ENCODE results near the gene FADS2. TPM values are rescaled to one million over a fixed set of nuclear protein-coding genes. Genes with fewer than 3 reads are reported as not detected.
A peak's percentile ranks its signal among the peaks of the same experiment; 100 is the strongest.

FADS2 gene
- total RNA-seq, 1 experiment from 2014 or later: 36.3 TPM

DNA sequence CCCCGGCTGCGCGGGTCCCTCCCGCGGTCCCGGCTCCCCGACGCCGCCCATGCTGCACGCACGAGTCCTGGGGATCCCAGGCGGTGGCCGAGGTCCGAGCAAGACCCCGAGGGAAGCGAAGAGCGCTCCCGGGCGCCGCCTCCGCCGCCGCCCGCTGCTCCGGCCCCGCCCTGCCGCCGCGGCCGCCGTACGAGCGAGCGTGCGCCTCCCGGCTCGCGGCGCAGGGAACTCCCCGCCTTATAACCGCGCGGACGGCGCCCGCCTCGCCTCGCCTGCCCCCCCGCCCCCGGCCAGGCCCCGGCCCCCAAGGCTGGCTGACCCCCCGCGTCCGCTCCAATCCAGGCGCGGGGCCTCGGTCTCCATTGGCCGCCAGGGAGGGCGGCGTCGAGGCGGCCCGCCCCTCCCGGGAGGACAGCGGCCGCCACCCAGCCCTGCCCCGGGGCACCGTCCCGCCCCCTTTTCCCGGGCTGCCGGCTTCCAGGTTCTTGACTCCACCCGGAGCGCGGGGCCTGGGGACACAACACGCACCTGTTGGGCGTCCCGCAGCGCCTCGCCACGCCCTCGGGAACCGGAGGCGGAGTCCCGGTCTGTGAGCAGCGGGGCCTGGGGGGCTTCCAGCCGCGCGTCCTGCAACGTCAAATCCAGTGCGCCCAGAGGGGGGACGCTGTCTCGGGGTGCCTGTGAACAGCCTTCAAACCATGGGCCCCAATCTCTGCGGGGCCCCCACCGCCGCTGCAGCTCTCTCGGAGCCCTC, 63.4 kb downstream of the FADS2 start, which contains the start of gene FADS3:
Gene FADS3, minus strand, starts transcription at position 215 of the 754 bp plus-strand sequence. Its CDS starts 164 bp downstream, at position 51.
- Mint-ChIP-seq H3K4me3 (ENCODE audit: unreplicated experiment) (peak within 1 kb of the TSS; percentile 91), H3K27me3 (ENCODE audit: insufficient read depth, unreplicated experiment) (no peaks in the 10 kb centered on the region), H3K27ac (ENCODE audit: unreplicated experiment) (peak within 1 kb of the TSS; percentile 64), H3K9me3 (ENCODE audit: unreplicated experiment) (no peaks in the 10 kb centered on the region), H3K4me1 (ENCODE audit: low read depth, unreplicated experiment) (no peaks in the 10 kb centered on the region), H3K36me3 (ENCODE audit: insufficient read depth, unreplicated experiment) (peaks cover 5% of the 10 kb centered on the region)
- Histone ChIP-seq H3K4me1 (peaks cover 8% of the 10 kb centered on the region), H3K4me3 (ENCODE audit: low read depth, low read length) (peak within 1 kb of the TSS; percentile 90), H3K9me3 (no peaks in the 10 kb centered on the region), H3K36me3 (ENCODE audit: control insufficient read depth, insufficient read depth, low read length) (no peaks in the 10 kb centered on the region), H3K27me3 (replicated peaks; ENCODE audit: control insufficient read depth, insufficient read depth, low read length) (no peaks in the 10 kb centered on the region)
- no TSS peak for BruUV-seq (replicated peaks)
- ChIA-PET CTCF (interaction anchor here (0.5 to 1.0 kb wide), 4 partner anchors 7 to 191 kb away, joined by 3 to 5 read pairs (median 3); no protein-coding TSS in a partner anchor), POLR2A (no interaction called here)
- TF ChIP-seq, protein P1, sequence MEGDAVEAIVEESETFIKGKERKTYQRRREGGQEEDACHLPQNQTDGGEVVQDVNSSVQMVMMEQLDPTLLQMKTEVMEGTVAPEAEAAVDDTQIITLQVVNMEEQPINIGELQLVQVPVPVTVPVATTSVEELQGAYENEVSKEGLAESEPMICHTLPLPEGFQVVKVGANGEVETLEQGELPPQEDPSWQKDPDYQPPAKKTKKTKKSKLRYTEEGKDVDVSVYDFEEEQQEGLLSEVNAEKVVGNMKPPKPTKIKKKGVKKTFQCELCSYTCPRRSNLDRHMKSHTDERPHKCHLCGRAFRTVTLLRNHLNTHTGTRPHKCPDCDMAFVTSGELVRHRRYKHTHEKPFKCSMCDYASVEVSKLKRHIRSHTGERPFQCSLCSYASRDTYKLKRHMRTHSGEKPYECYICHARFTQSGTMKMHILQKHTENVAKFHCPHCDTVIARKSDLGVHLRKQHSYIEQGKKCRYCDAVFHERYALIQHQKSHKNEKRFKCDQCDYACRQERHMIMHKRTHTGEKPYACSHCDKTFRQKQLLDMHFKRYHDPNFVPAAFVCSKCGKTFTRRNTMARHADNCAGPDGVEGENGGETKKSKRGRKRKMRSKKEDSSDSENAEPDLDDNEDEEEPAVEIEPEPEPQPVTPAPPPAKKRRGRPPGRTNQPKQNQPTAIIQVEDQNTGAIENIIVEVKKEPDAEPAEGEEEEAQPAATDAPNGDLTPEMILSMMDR (IDR thresholded peaks at IDR 0.05; ENCODE audit: insufficient read depth in 1 of 2, low read depth in 1 of 2, low read length in 1 of 2, severe bottlenecking in 1 of 2, unreplicated experiment in 1 of 2): peak in 1 of 2 experiments; percentile 32
- intact Hi-C loops (cut with micrococcal nuclease; ENCODE audit: unreplicated experiment): loop anchor here (1.0 kb wide), 3 partner anchors 20 to 94 kb away; no protein-coding TSS in a partner anchor
- peak; percentile 92 to 96 for DNase-seq

DNA sequence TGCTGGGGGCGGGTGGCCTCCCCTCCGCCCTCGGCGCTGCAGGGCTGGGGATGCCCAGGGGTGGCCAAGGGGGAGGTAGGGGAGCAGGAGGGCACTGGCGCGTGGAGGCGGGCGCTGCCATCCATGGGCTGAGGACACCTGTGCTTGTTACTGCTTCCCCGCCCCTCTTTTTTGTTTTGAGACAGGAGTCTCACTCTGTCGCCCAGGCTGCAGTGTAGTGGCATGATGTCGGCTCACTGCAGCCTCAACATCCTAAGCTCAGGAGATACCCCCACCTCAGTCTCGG, 63.9 kb downstream of the FADS2 start:
- H3K9me3 ChIP-seq: no peaks in the 10 kb centered on the region
- CTCF ChIA-PET: interaction anchor here (0.6 to 0.9 kb wide), 3 partner anchors 55 to 902 kb away, joined by 3 read pairs; no protein-coding TSS in a partner anchor
- intact Hi-C loops (cut with micrococcal nuclease; ENCODE audit: unreplicated experiment): no loop called here
- H3K27me3 Mint-ChIP-seq (ENCODE audit: insufficient read depth, unreplicated experiment): no peaks in the 10 kb centered on the region
- no peaks in the 10 kb centered on the region for H3K9me3 Mint-ChIP-seq (ENCODE audit: unreplicated experiment)
- no TSS peak for BruUV-seq (replicated peaks)
- H3K27me3 ChIP-seq (replicated peaks; ENCODE audit: control insufficient read depth, insufficient read depth, low read length): no peaks in the 10 kb centered on the region
- TF ChIP-seq, protein P1 (IDR thresholded peaks at IDR 0.05; ENCODE audit: insufficient read depth in 1 of 2, low read depth in 1 of 2, low read length in 1 of 2, severe bottlenecking in 1 of 2, unreplicated experiment in 1 of 2): no peak
- DNase-seq: no peak
- H3K4me1 ChIP-seq: peaks cover 8% of the 10 kb centered on the region
- H3K27ac Mint-ChIP-seq (ENCODE audit: unreplicated experiment): no peak overlapping the region
- no peaks in the 10 kb centered on the region for H3K4me1 Mint-ChIP-seq (ENCODE audit: low read depth, unreplicated experiment)
- H3K4me3 Mint-ChIP-seq (ENCODE audit: unreplicated experiment): peak overlapping the region; percentile 91
- POLR2A ChIA-PET: interaction anchor here (0.5 kb wide), 1 partner anchor 613 kb away, joined by 8 read pairs; no protein-coding TSS in a partner anchor
- H3K36me3 Mint-ChIP-seq (ENCODE audit: insufficient read depth, unreplicated experiment): peaks cover 5% of the 10 kb centered on the region
- H3K4me3 ChIP-seq (ENCODE audit: low read depth, low read length): peak overlapping the region; percentile 90
- H3K36me3 ChIP-seq (ENCODE audit: control insufficient read depth, insufficient read depth, low read length): no peaks in the 10 kb centered on the region

DNA sequence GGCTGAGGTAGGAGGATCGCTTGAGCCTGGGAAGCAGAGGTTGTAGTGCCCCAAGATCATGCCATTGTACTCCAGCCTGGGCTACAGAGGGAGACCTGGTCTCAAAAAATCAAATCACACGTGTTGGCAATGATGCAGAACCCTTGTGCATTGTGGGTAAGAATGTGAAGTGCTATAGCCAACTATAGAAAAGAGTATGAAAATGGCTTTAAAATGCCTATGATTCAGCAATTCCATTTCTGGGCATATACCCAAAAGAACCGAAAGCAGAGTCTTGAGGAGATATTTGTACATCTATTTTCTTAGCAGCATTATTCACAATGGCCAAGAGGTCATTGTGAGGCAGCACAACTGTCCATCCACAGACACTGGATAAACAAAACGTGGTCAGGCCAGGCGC, 65.9 kb downstream of the FADS2 start:
- no TSS peak for BruUV-seq (replicated peaks)
- no peaks in the 10 kb centered on the region for H3K27me3 ChIP-seq (replicated peaks; ENCODE audit: control insufficient read depth, insufficient read depth, low read length)
- H3K9me3 ChIP-seq: no peaks in the 10 kb centered on the region
- H3K4me1 ChIP-seq: peaks cover 8% of the 10 kb centered on the region
- Mint-ChIP-seq H3K27me3 (ENCODE audit: insufficient read depth, unreplicated experiment) (no peaks in the 10 kb centered on the region), H3K4me1 (ENCODE audit: low read depth, unreplicated experiment) (no peaks in the 10 kb centered on the region), H3K9me3 (ENCODE audit: unreplicated experiment) (no peaks in the 10 kb centered on the region), H3K36me3 (ENCODE audit: insufficient read depth, unreplicated experiment) (peaks cover 6% of the 10 kb centered on the region), H3K4me3 (ENCODE audit: unreplicated experiment) (no peak overlapping the region), H3K27ac (ENCODE audit: unreplicated experiment) (no peak overlapping the region)
- DNase-seq: no peak
- H3K4me3 ChIP-seq (ENCODE audit: low read depth, low read length): no peak overlapping the region
- POLR2A ChIA-PET: no interaction called here
- intact Hi-C loops (cut with micrococcal nuclease; ENCODE audit: unreplicated experiment): no loop called here
- TF ChIP-seq, protein P1 (IDR thresholded peaks at IDR 0.05; ENCODE audit: insufficient read depth in 1 of 2, low read depth in 1 of 2, low read length in 1 of 2, severe bottlenecking in 1 of 2, unreplicated experiment in 1 of 2): no peak
- no peaks in the 10 kb centered on the region for H3K36me3 ChIP-seq (ENCODE audit: control insufficient read depth, insufficient read depth, low read length)
- CTCF ChIA-PET: no interaction called here

Data from Caco-2 (cell line).